IPS-NIHi11 (cell line): ENCODE data around the gene TCP11.
A peak's percentile ranks its signal among the peaks of the same experiment; 100 is the strongest.
"Not testable (repeated sequence)": the region's sequence is repeated elsewhere in the genome, so short reads cannot be mapped to it uniquely, and the experiment has no call there.

Experiments used
- DNase-seq: peaks from one replicate; pipeline ENCODE4 v3.0.0; 2012; ENCODE audit warnings: mixed read lengths, low spot score

Gene TCP11

DNA sequence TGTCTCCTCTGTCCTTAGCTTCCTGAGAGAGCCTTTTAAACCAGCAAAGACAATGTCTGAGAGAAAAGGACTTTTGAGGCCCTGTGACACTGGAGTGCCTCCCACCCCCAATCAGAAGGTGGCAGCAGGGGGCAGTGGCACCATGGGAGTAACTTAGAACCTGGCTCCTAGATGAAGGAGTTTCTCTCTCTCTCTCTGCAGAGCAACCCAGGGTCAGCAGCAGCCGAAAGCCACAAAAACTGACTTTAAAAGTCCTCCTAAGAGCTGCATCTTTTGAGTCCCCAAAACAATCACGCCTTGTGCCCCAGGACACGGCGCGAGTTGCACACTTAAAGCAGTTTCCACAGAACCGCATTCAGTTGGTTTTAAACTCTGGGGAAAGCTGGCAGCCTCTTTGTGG is 5.3 kb upstream of the TCP11 start:
- peak; percentile 47 for DNase-seq

DNA sequence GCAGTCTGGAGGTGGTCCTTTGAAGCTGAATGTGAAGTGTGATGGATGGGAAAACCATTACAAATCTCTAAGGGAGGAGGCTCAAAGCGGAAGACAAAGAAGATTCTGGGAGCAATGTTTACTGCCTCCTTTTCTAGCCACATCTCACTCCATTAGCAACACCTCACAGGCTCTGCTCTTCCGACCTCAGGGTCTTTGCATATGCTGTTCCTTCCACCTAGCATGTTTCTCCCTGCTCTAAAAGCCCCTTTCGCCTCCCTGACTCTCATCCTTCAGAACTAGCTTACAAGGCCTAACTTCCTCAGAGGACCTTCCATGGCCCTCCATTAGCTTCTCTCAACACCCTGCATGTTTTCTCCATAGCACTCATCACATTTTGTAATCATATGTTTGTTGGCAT is 4.6 kb upstream of the TCP11 start:
- no peak for DNase-seq

DNA sequence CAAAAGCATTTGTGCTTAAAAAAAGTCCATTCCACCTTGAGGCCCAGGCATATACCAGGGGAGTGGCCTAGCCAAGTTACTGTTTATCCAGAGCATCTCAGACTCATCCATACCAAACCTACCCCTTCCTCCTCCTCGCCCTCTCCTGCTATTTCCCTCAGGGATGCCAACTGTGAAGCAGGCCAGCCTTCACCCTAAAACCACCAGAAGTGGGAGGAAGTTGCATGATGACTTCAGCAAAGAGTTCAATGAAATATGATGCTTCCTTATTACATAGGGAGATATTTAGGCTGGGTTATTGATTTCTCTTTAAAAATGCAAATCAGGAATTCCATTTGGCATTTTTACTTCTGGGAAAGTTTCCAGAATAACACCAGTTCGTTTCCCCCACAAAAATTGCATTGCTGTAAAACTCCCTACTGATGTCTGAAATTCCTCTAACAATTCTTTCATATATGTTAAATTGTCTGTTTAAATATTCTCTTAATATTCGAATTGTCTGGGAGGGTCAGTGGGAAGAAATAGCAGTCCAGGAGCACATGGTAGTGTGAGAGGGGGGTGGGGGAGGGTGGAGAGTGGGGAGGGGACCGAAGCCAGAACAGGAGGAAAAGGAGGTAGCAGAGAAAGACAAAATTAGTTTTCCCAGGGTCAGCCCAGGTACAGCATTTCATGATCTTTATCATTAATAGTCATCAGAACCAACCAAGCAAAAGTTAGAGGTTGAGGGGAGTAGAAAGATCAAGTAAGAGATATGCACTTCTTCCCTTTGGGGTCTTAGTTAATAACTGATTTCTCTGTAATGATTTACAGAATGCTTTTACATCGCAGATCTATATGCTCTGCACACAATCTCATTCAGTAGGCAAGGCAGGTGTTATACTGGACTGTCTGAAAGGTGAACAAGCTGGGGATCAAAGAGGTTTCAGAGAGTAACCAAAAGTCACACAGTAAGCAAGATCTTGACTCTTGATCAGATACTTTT is 1.7 kb upstream of the TCP11 start:
- DNase-seq = no peak

DNA sequence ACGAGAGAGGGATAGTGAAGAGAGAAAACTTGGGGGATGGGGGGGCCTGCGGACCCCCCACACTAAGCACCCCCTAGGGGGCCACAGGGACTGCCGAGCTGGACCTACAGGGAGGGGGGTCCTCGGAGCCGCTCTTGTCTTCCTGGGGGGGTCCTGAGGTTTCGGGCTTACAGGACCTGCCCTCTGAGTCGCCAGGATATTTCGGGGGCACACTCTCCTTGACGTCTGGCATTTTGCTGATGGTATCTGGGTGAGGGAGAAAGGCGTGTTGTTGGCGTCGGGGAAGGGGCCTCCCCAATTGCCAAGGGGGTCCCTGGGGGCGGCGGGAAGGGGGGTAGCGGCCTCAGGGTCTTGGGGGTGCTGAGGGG is 516 bp downstream of the TCP11 start:
- DNase-seq = no peak

DNA sequence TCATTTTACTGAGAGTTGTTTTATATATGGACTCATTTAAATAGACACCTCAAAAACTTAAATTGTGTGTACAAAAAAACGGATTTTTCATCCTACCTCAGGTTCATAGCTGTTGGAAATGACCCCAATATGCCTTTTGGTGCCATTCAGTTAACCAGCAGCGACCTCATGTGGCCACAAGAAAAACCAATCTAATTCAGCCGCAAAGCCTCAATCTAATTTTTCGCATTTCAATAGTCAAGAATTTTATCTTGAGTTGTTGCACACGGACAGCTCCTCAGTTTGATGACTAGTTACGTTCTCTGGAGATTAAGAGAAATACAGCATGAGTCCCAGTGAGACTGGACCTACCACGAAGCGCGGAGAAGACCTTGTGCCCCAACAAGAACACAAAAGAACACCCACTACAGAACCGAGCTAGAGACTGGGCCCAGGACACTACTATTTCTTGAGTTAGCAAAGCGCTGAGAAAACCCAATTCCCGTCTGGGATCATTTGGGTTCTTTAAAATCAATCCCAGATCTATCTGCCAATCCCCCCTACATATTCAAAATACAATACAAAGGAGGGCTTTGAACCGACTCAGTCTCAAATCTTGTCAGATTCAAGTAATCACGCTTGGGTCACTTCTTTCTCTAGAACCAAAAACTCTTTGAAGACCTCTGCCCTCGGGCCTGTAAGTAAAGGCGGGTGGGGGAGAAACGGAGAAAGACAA is 1.1 kb downstream of the TCP11 start:
- peak; percentile 66 for DNase-seq

DNA sequence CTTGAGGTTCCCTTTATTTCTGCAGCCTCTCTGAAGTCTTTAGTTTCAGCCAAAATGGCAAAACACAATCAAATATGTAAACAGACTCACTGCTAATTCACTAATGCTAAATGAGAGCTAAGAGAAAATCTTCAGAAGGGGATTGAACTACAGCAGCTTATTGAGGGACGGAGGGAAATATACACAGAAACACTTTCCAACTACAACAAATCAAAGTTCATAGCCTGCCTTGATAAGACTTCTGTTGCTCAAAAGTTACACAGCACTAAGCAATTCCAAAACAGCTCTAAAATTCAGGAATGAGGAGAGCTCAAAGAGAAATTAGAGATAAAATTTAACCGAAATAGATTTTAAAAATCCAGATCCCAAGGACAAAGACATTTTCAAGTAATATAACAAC is 1.7 kb downstream of the TCP11 start:
- no peak for DNase-seq

DNA sequence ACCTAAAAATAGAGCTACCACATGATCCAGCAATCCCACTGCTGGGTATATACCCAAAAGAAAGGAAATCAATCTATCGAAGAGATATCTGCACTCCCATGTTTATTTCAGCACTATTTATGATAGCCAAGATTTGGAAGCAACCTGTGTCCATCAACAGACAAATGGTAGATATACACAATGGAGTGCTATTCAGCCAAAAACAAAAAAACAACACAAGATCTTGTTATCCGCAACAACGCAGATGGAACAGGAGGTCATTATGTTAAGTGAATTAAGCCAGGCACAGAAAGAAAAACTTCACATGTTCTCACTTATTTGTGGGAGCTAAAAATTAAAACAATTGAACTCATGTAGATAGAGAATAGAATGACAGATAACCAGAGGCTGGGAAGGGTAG is 2.9 kb downstream of the TCP11 start:
- DNase-seq = not testable (repeated sequence)

DNA sequence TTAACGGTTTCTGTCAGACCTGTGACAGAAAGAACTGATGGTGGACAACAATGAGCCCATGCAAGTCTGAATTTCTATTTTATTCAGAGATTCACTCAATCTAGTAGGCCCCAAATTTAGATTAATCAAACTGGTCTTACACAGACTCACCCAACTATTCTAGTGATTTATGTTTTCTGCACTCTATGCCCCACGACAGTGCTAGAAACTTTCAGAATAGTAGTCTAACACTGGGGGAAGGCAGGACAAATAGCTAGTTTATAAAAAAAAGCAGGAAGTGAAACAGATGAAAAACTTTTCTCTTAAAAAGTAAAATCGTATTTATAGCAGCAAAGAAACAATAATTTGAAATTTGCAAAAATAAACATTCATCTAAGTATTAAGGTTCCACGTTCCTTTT is 5.0 kb downstream of the TCP11 start:
- no peak for DNase-seq

DNA sequence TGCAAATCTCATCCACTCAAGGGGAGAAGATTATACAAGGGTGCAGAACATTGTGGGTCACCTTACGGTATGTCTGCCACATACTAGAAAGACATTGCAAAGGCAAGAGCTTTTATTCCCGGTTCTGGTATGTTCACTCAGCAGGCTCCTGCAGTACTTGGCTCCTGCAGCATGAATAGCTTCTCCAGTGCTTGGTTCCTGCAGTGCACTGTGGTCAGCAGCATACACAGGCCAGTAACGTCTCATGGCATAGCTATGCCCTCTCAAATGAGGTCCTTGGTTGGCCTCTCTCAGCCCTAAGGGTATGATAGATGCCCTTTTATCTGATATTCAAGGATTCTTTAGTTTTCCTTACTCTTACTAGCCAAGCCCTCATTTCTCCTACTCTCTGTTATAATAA is 12.6 kb downstream of the TCP11 start:
- no peak for DNase-seq

DNA sequence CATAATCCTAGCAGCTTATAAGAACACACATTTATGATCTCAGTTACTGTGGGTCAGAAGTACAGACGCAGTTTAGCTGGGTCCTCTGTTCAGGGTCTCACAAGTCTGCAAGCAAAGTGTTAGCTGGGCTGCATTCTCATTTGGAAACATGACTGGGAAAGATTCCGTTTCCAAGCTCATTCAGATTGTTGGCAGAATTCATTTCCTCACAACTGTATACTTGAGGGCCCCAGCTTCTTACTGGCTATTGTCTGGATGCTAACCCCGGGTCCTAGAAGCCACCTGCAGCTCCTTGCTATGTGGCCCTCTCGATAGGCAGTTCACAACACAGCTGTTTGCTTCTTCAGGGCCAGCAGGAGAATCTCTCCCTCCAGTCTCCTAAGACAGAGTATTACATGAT is 13.1 kb downstream of the TCP11 start:
- no peak for DNase-seq

DNA sequence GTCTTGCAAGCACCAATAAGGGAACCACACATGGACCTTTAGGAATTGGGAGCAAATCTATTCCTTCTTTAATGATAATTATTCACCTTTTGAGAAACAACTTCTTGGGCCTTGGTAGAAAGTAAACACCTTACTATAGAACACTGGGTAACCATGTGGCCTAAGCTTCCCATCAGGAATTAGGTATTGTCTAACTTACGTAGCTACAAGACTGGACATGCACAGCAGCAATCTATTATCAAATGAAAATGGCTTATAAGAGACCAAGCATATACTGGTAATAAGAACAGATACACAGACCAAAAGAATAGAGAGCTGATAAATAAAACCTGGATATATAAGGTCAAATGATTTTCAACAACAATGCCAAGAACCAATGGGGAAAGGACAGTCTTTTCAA is 16.8 kb downstream of the TCP11 start:
- DNase-seq = no peak

DNA sequence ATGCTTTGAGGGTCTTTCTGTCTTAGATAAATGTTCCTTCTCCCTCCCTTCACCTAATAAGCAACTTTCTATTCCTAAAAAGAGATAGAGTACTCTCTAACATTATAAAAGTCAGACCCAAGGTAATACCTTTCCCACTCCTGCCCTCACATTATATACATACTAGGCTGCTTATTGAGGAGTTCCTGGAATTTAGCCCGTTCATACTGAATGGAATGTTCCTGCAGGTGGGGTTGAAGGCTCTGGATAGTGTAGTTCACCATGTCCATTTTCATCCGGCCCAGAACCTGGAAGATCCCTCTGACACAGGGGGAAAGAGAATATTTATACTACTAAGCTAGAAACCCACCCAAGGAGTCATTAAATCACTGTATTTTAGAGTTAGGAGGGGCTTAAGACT is 20.4 kb downstream of the TCP11 start:
- no peak for DNase-seq

DNA sequence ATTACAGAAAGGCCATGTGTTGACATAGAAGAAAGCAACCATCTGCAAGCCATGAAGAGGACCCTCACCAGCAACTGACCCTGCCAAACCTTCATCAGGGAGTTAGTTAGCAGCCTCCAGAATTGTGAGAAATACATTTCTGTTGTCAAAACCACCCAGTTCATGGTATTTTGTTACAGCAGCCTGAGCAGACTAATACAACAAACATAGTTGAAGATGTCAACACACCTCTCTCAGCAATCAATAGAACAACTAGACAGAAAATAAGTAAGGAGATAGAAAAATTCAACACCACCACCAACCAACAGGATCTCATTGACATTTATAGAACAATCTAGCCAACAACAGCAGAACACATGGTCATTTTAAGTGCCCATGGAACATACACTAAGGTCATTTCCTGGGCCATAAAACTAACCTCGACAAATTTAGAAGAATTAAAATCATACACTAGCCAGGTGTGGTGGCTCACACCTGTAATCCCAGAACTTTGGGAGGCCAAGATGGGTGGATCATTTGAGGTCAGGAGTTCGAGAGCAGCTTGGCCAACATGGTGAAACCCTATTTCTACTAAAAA is 32.7 kb downstream of the TCP11 start:
- DNase-seq = no peak

DNA sequence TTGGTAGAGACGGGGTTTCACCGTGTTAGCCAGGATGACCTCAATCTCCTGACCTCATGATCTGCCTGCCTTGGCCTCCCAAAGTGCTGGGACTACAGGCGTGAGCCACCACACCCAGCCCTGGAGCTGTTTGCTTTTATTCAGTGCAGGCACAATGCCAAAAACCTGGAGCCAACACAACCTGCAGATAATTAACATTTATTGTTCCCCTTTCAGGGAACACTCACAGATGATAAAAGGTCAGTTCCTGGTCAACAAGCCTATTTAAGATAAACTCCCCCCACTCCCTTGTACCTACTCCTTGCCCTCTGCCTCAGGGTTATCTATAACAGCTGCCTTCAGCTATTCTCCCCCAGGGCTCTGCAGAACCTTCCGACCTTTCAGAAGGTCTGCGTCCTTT is 33.4 kb downstream of the TCP11 start:
- DNase-seq = not testable (repeated sequence)

DNA sequence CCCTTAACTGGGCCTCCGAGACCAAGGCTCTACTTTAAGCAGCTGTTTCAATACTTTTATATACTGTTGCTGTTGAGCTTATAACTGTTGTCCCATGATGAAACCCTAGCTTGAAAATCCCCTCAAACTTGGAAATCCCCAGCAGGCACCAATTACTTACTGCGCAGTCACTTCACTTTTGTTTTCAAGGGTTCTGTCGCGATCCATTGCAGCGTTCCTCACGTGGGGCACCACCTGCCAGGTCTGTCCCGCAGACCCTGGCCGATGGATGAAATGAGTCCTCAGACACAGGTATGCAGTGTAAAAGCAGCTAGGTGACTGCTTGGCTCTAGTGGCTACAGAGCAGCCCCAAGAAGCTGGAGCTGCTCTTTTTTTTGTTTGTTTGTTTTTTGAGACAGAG is 33.9 kb downstream of the TCP11 start:
- DNase-seq = not testable (repeated sequence)

DNA sequence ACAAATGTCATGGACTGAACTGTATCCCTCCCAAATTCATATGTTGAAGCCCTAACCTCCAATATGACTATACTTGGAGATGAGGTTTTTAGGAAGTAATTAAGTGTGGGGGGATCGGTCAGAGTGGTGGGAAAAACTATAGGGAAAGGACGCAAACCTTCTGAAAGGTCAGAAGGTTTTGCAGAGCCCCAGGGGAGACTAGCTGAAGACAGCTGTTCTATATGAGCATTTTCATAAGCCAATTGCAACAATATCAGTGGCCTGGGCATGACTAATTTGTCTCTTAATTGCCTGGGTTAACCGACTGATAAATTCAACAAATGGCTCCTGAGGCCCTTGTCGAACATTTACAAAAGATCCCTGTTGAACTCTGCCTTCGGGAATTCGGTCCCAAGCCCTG is 35.1 kb downstream of the TCP11 start:
- DNase-seq = not testable (repeated sequence)

DNA sequence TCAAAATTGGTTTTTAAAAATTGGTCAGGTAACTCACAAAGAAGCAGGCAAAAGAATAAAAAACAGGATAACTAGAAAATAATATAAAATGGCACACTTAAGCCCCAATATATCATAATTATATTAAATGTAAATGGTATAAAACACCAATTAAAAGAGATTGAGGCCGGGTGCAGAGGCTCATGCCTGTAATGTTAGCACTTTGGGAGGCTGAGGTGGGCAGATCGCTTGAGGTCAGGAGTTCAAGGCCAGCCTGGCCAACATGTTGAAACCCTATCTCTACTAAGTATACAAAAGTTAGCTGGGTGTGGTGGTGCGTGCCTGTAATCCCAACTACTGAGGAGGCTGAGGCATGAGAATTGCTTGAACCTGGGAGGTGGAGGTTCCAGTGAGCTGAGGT is 36.1 kb downstream of the TCP11 start:
- DNase-seq = no peak

DNA sequence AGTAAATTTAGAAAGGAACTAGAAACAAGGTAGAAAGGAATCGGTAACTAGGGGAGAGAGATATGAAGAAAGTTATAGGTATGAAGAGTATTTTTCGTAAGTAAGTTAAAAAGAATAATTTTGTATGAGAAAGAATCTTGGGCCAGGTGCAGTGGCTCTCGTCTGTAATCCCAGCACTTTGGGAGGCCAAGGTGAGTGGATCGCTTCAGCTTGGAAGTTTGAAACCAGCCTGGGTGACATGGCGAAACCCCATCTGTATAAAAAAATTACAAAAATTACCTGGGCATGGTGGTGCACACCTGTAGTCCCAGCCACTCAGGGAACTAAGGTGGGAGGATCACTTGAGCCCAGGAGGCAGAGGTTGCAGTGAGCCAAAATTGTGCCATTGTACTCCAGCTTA is 42.0 kb downstream of the TCP11 start:
- DNase-seq = no peak

DNA sequence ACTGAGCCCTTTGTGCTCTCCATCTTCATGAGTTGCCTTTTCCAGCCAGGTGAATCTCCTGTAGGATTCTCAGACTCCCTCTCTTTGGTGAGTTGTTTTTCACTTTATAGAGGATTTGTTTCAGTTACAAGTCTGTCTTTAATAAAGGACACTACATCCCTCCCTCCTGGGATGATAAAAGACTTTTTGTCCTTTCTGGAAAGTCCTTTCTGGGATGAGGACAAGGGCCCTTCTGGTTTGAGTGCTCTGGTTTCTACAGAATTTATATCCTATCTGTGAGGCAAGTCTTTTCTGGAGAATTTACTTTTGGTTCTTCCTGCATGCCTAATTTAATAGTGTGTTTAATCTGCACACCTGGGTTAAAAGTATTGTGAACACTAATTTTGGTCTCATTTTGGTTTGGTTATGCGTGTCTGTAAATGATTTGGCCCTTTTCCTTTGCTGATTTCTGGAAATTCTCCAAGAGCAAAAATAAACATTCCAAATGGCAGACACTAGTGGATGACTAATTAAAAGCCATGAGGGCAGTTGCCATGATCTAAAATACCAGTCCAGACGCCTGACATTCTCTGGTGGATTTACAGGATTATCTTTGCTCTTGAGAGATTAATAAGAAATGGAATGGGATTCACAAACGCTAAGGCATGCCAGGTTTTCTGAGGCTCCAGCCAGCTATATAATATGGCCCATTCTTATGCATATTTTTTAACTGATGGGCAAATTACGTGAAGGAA is 44.8 kb downstream of the TCP11 start:
- no peak for DNase-seq

DNA sequence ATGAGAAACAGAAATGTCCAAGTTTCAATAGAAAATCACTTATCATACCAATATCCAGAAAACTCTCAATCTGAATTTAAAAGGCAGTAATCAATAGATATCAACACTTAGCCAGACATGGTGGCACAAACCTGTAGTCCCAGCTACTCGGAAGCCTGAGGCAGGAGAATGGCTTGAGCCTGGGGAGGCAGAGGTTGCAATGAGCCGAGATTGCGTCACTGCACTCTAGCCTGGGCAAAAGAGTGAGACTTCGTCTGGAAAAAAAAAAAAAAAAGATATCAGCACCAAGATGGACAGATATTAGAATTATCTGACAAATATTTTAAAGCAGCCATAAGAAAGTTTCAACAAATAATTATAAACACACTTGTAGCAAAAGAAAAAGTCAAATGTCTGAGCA is 47.0 kb downstream of the TCP11 start:
- no peak for DNase-seq

DNA sequence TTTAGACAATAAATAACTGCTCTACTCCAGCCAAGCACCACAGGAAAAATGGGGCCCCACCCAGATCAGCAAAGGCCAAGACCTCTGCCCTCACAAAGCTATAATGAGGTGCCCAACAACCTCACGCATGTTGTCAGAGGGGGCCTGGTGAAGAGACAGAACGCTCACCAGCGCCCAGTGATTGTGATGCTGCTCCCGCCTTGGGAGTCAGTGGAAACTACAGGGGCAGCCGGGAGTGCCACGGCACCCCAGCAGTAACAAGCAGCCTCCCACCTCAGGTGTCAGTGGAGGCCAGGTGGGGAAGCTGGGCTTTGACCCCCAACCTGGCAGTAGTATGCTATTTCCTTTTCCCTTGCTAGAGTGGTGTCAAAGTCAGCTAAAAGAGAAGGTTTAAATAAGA is 47.4 kb downstream of the TCP11 start:
- DNase-seq = no peak

DNA sequence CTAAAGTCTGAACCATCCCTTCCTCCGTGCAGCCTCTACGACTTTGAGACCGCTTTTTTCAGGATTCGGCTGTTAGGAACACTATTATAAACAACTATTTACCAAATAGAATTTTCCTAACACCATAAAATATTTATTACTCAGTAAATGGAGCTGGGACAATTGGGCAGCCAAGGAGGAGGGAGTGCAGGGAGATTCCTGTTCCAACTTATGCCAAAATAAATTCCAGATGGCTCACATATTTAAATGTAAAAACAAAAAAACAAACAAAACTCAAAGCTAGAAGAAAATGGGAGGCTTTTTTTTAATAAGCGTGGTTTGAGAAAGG is 48.1 kb downstream of the TCP11 start:
- DNase-seq = no peak
